Body of pancreas (tissue), 4 donors: ENCODE results near the gene SCIN.
A peak's percentile ranks its signal among the peaks of the same experiment; 100 is the strongest.

Experiments used
- POLR2A ChIP-seq, 3 donors: fragments of 450-650 bp; IDR thresholded peaks; one replicate each; pipeline ENCODE4 v1.6.1; 2016; ENCODE audit warnings: antibody characterized with exemption in 3 of 3, mild to moderate bottlenecking in 2 of 3
- TF ChIP-seq, protein P1 (sequence below), 7 experiments: fragments of 450-650 bp in 4 of 7; fragments of 200-600 bp in 3 of 7; sonication (generic) in 3 of 7; IDR thresholded peaks; one replicate each; pipeline ENCODE4 v1.5.1; 2016 to 2019; ENCODE audit warnings: antibody characterized with exemption in 7 of 7

DNA sequence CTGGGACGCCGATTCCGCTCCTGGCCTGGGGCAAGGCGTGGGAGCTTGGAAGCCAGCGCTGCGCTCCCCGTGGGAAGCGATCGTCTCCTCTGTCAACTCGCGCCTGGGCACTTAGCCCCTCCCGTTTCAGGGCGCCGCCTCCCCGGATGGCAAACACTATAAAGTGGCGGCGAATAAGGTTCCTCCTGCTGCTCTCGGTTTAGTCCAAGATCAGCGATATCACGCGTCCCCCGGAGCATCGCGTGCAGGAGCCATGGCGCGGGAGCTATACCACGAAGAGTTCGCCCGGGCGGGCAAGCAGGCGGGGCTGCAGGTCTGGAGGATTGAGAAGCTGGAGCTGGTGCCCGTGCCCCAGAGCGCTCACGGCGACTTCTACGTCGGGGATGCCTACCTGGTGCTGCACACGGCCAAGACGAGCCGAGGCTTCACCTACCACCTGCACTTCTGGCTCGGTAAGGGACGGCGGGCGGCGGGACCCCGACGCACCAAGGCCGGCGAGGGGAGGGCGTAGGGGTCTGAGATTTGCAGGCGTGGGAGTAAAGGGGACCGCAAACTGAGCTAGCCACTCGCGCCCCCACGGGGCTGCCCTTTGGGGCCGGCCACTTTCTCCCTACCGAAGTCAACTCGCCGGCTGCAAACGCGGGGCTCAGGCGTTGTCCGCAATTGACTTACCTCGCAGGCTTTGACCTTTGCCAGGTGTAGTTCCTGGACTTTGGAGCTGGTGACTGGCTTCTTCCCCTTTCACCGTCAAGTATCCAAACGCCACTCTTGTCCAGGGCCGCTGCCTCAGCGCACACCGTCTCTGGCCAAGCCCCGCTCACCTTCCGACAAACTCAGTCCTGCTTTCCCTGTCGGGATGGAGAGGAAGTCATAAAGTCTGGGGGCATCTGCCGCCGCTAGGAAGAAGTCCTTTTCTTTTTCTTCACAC is at the start of gene SCIN:
- peak in 1 of 3 donors; percentile 22 for TF ChIP-seq POLR2A (IDR thresholded peaks at IDR 0.05)
- TF ChIP-seq, protein P1, sequence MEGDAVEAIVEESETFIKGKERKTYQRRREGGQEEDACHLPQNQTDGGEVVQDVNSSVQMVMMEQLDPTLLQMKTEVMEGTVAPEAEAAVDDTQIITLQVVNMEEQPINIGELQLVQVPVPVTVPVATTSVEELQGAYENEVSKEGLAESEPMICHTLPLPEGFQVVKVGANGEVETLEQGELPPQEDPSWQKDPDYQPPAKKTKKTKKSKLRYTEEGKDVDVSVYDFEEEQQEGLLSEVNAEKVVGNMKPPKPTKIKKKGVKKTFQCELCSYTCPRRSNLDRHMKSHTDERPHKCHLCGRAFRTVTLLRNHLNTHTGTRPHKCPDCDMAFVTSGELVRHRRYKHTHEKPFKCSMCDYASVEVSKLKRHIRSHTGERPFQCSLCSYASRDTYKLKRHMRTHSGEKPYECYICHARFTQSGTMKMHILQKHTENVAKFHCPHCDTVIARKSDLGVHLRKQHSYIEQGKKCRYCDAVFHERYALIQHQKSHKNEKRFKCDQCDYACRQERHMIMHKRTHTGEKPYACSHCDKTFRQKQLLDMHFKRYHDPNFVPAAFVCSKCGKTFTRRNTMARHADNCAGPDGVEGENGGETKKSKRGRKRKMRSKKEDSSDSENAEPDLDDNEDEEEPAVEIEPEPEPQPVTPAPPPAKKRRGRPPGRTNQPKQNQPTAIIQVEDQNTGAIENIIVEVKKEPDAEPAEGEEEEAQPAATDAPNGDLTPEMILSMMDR (IDR thresholded peaks at IDR 0.05): no peak
